COR-L47 (cell line): ENCODE measurements around the gene ECE2.
"Not testable (repeated sequence)": the region's sequence is repeated elsewhere in the genome, so short reads cannot be mapped to it uniquely, and the experiment has no call there.

Experiments used
- DNase-seq: peaks from one replicate; lab custom pipeline; 2025; lab: John Stamatoyannopoulos, UW

The ECE2 gene

DNA sequence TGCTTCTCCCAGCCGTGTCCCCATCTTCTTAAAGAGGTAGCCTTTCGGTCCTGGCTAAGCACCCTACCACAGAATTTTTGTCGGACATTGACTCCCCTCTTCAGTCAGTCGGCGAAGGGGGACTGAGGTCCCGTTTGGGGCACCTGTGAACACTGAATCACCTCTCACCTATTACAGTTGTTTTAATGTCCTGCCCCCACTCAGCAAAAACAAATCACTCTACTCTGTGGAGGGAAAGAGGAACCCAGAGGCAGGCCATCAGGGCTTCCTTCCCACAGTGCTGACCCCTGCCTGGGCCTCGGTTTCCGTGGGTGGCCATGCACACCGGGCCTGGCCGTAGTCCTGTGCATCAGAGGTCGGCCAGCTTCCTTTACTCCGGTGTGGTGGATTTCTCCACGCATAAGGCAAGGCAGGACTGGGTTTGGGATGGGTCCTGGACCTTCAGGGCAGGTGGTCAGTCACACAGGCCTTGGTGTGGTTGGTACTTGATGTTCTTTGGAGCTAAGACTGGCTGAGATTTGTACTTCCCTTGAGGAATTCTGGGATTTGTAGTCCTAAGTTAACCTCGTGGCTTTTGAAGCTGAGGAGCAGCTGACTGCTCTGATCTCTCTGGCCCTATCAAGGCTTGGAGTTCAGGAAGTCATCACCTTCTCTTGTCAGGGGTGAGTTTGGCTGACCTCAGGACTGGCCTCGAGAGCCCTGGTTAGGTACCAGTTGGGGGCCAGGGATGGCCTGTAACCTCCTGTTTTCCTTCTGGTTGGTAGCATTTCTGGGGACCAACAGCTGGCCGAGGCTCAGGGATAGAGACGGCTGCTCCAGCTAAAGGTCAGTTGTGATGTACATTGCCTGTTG is 61.0 kb downstream of the ECE2 start:
- peak; percentile 10 for DNase-seq

- DNase-seq = no peak
These were observed 61.5 kb downstream of the ECE2 start, which contains the start of gene FAM131A for GRCh38 chr3:184337399-184337714. Gene FAM131A, plus strand, starts transcription at chr3:184337600. Its CDS starts 31 bp downstream, at chr3:184337631.

- no peak for DNase-seq
These were observed 62.2 kb downstream of the ECE2 start for GRCh38 chr3:184337981-184338380.

DNA sequence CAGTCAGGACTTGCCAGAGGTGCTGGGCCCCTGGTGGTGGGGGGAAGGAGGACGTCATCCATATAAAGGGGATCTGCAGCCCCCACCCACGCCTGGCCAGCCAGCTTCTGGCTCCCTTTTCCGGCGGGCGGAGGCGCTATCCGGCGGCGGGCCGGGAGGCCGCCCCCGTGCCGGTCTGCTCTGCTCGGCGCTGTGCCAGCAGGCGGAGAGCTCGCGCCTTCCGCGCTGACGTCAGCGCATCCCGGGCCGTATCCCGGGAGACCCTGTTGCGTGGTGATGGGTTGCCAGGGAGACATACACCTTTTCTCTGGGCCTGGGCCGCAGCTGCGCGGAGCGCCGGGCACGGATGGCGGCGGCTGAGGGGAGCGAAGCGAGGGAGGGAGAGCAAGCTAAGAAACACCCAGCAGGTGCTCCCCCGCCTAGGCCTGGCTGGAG is 62.7 kb downstream of the ECE2 start:
- DNase-seq = peak; percentile 98

DNA sequence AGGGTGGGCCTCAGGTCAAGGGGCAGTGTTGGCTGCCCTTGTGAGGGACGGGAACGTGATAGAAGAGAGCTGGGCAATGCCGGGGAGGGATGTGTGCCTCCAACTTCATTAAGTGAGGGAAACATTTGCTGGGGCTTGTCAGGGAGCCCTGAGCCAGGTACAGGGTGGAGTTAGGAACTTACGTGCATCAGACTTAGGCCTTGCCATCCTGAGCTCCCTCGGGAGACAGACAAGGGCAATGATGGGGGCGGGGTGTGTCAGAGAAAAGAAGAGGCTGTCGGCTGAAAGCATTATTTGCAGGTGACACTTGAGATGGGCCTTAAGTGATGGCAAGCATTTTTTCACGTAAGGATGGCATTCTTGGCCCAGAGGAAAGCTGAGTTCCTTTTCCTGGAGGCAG is 63.2 kb downstream of the ECE2 start:
- peak; percentile 68 for DNase-seq

GRCh38 chr3:184339451-184340135 is 63.8 kb downstream of the ECE2 start:
- DNase-seq = not testable (repeated sequence)

DNA sequence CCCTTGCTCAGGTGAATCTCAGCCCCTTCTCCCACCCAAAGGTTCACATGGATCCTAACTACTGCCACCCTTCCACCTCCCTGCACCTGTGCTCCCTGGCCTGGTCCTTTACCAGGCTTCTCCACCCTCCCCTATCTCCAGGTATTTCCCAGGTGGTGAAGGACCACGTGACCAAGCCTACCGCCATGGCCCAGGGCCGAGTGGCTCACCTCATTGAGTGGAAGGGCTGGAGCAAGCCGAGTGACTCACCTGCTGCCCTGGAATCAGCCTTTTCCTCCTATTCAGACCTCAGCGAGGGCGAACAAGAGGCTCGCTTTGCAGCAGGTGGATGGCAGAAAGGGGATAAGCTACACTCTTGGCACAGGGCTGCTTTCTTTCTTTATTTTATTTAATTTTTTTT is 66.1 kb downstream of the ECE2 start:
- no peak for DNase-seq
